WTC11 (cell line): ENCODE results near the gene ABCA5. TPM values are rescaled to one million over a fixed set of nuclear protein-coding genes. Genes with fewer than 3 reads are reported as not detected.

Source experiments
- ATAC-seq: fragments of 200-7000 bp; cut with Tn5 transposase; 2 replicates; pipeline ENCODE4 v1.10.0; 2021; ENCODE audit warnings: mild to moderate bottlenecking, moderate library complexity
- CTCF ChIA-PET: fragments of 300-600 bp; sonication (Branson Sonifier 250); formaldehyde crosslinking; loops from one replicate; lab custom pipeline; 2021; ENCODE audit warnings: antibody characterized with exemption; lab: Charles Lee
- POLR2A ChIA-PET: fragments of 350-600 bp; sonication (Branson Sonifier 250); formaldehyde crosslinking; loops from one replicate; lab custom pipeline; 2021; ENCODE audit warnings: antibody characterized with exemption; lab: Charles Lee
- DNase-seq: peaks from one replicate; pipeline ENCODE4 v3.0.0; 2021; ENCODE audit warnings: low spot score
- H3K27ac Mint-ChIP-seq: 2 replicates; pipeline ENCODE4 v1.8.0; 2021; ENCODE audit warnings: mixed read lengths
- H3K27me3 Mint-ChIP-seq: 2 replicates; pipeline ENCODE4 v1.8.0; 2021; ENCODE audit warnings: low read depth, mild to moderate bottlenecking, moderate library complexity, mixed read lengths
- H3K36me3 Mint-ChIP-seq: 2 replicates; pipeline ENCODE4 v1.8.0; 2021; ENCODE audit warnings: mixed read lengths
- H3K4me1 Mint-ChIP-seq: 2 replicates; pipeline ENCODE4 v1.8.0; 2022; ENCODE audit warnings: mixed read lengths
- H3K4me3 Mint-ChIP-seq: 2 replicates; pipeline ENCODE4 v1.8.0; 2021; ENCODE audit warnings: mild to moderate bottlenecking, moderate library complexity, mixed read lengths
- H3K9me3 Mint-ChIP-seq: 2 replicates; pipeline ENCODE4 v1.8.0; 2021; ENCODE audit warnings: mixed read lengths
- AR ChIP-seq: fragments of 250-450 bp; sonication (Bioruptor Pico); IDR thresholded peaks from 2 replicates; pipeline ENCODE4 v1.9.0; 2021; ENCODE audit warnings: mild to moderate bottlenecking
- ATF1 ChIP-seq: sonication (generic); formaldehyde crosslinking; IDR thresholded peaks from 2 replicates; pipeline ENCODE4 v1.8.1; 2023; ENCODE audit warnings: mild to moderate bottlenecking, moderate library complexity, missing genetic modification reagents
- ESRRA ChIP-seq: sonication (generic); formaldehyde crosslinking; IDR thresholded peaks from 2 replicates; pipeline ENCODE4 v1.8.1; 2022; ENCODE audit warnings: mild to moderate bottlenecking, missing genetic modification reagents, borderline replicate concordance
- FOXJ3 ChIP-seq: sonication (generic); formaldehyde crosslinking; IDR thresholded peaks from 2 replicates; pipeline ENCODE4 v1.9.0; 2021; ENCODE audit warnings: missing genetic modification reagents, mild to moderate bottlenecking, borderline replicate concordance
- FOXP4 ChIP-seq: sonication (generic); formaldehyde crosslinking; IDR thresholded peaks from 2 replicates; pipeline ENCODE4 v1.8.0; 2022; ENCODE audit warnings: mild to moderate bottlenecking, missing genetic modification reagents
- GABPB1 ChIP-seq: sonication (generic); formaldehyde crosslinking; IDR thresholded peaks from 2 replicates; pipeline ENCODE4 v1.8.1; 2023; ENCODE audit warnings: mild to moderate bottlenecking, missing genetic modification reagents
- IRF1 ChIP-seq: sonication (generic); formaldehyde crosslinking; IDR thresholded peaks from 2 replicates; pipeline ENCODE4 v1.8.0; 2023; ENCODE audit warnings: missing genetic modification reagents
- JUN ChIP-seq: sonication (generic); formaldehyde crosslinking; IDR thresholded peaks from 2 replicates; pipeline ENCODE4 v1.8.0; 2023; ENCODE audit warnings: mild to moderate bottlenecking, missing genetic modification reagents
- KAT7 ChIP-seq: sonication (generic); formaldehyde crosslinking; IDR thresholded peaks from 2 replicates; pipeline ENCODE4 v1.8.1; 2023; ENCODE audit warnings: missing genetic modification reagents, mild to moderate bottlenecking, borderline replicate concordance
- MAX ChIP-seq: sonication (generic); formaldehyde crosslinking; IDR thresholded peaks from 2 replicates; pipeline ENCODE4 v1.8.0; 2022; ENCODE audit warnings: mild to moderate bottlenecking, missing genetic modification reagents
- MYBL2 ChIP-seq: sonication (generic); formaldehyde crosslinking; IDR thresholded peaks from 2 replicates; pipeline ENCODE4 v1.8.1; 2023; ENCODE audit warnings: mild to moderate bottlenecking, moderate library complexity, missing genetic modification reagents
- NFATC4 ChIP-seq: fragments of 250-450 bp; sonication (Bioruptor Pico); IDR thresholded peaks from 2 replicates; pipeline ENCODE4 v1.9.0; 2021; ENCODE audit warnings: mild to moderate bottlenecking
- PRRX2 ChIP-seq: fragments of 250-450 bp; sonication (Bioruptor Pico); IDR thresholded peaks from 2 replicates; pipeline ENCODE4 v1.8.0; 2021; ENCODE audit warnings: mild to moderate bottlenecking
- RORB ChIP-seq: fragments of 250-450 bp; sonication (Bioruptor Pico); IDR thresholded peaks from 2 replicates; pipeline ENCODE4 v1.9.0; 2021; ENCODE audit warnings: mild to moderate bottlenecking
- SMAD3 ChIP-seq: sonication (generic); formaldehyde crosslinking; IDR thresholded peaks from 2 replicates; pipeline ENCODE4 v1.8.0; 2022; ENCODE audit warnings: missing genetic modification reagents, mild to moderate bottlenecking, borderline replicate concordance
- SP1 ChIP-seq: sonication (generic); formaldehyde crosslinking; conservative IDR thresholded peaks from 2 replicates; pipeline ENCODE4 v1.8.1; 2022; ENCODE audit warnings: missing genetic modification reagents
- TEAD4 ChIP-seq: sonication (generic); formaldehyde crosslinking; IDR thresholded peaks from 2 replicates; pipeline ENCODE4 v1.8.0; 2022; ENCODE audit warnings: mild to moderate bottlenecking, missing genetic modification reagents
- ZBTB43 ChIP-seq: sonication (generic); formaldehyde crosslinking; IDR thresholded peaks from 2 replicates; pipeline ENCODE4 v1.8.1; 2023; ENCODE audit warnings: mild to moderate bottlenecking, missing genetic modification reagents
- ZNF138 ChIP-seq: sonication (generic); formaldehyde crosslinking; conservative IDR thresholded peaks from 2 replicates; pipeline ENCODE4 v1.8.1; 2022; ENCODE audit warnings: mild to moderate bottlenecking, moderate library complexity, missing genetic modification reagents
- ZNF219 ChIP-seq: sonication (generic); formaldehyde crosslinking; IDR thresholded peaks from 2 replicates; pipeline ENCODE4 v1.8.0; 2023; ENCODE audit warnings: missing genetic modification reagents, mild to moderate bottlenecking, borderline replicate concordance
- ZNF425 ChIP-seq: fragments of 250-450 bp; sonication (Bioruptor Pico); conservative IDR thresholded peaks from 2 replicates; pipeline ENCODE4 v1.9.0; 2021; ENCODE audit warnings: mild to moderate bottlenecking
- ZNF671 ChIP-seq: fragments of 250-450 bp; sonication (Bioruptor Pico); IDR thresholded peaks from 2 replicates; pipeline ENCODE4 v1.8.0; 2021; ENCODE audit warnings: mild to moderate bottlenecking
- total RNA-seq: library from RNA; stranded (reverse); gene quantifications from 3 replicates; pipeline ENCODE4 v1.2.3, GENCODE V29; 2021

The ABCA5 gene
- total RNA-seq, 1 experiment from 2014 or later = 1.8 TPM

GRCh38 chr17:69265873-69266272 is 61.1 kb downstream of the ABCA5 start (continued):
- TF ChIP-seq ZNF425 (no peak), IRF1 (CRISPR knock-in tag) (no peak), ZNF138 (CRISPR knock-in tag) (no peak), MYBL2 (CRISPR knock-in tag) (no peak), ZNF219 (CRISPR knock-in tag) (no peak)
- TF ChIP-seq, all 79 proteins: peak for 0

GRCh38 chr17:69254187-69254586 is 72.7 kb downstream of the ABCA5 start:
- H3K36me3 Mint-ChIP-seq = no peaks in the 10 kb centered on the region
- no peaks in the 10 kb centered on the region for H3K9me3 Mint-ChIP-seq
- H3K4me3 Mint-ChIP-seq = no peak overlapping the region
- no peak overlapping the region for H3K27ac Mint-ChIP-seq
- CTCF ChIA-PET = no interaction called here
- H3K4me1 Mint-ChIP-seq = no peaks in the 10 kb centered on the region
- TF ChIP-seq ESRRA (no peak), FOXJ3 (CRISPR knock-in tag) (no peak), RORB (CRISPR knock-in tag) (no peak), ZNF425 (no peak), JUN (CRISPR knock-in tag) (no peak), ZNF671 (CRISPR knock-in tag) (no peak)
- TF ChIP-seq, all 79 proteins: peak for 0
- no peaks in the 10 kb centered on the region for H3K27me3 Mint-ChIP-seq
- ATAC-seq (no peak), DNase-seq (no peak)
- POLR2A ChIA-PET = no interaction called here

- POLR2A ChIA-PET = no interaction called here
- TF ChIP-seq FOXP4 (CRISPR knock-in tag) = no peak
- TF ChIP-seq ZNF138 (CRISPR knock-in tag) = no peak
- no peak for TF ChIP-seq TEAD4 (CRISPR knock-in tag)
- TF ChIP-seq SP1 = no peak
- no peak for TF ChIP-seq KAT7 (CRISPR knock-in tag)
- TF ChIP-seq PRRX2 (CRISPR knock-in tag) = no peak
- no peak for TF ChIP-seq ATF1
- TF ChIP-seq AR (CRISPR knock-in tag) = no peak
- no peak for TF ChIP-seq MAX (CRISPR knock-in tag)
- TF ChIP-seq GABPB1 = no peak
- no peak for TF ChIP-seq NFATC4 (CRISPR knock-in tag)
- no peak for TF ChIP-seq ZBTB43
- TF ChIP-seq SMAD3 (CRISPR knock-in tag) = no peak
These were observed 76.3 kb downstream of the ABCA5 start for GRCh38 chr17:69250641-69251040.

More at GRCh38 chr17:69250641-69251040, 76.3 kb downstream of the ABCA5 start:
- Mint-ChIP-seq H3K4me1 (no peaks in the 10 kb centered on the region), H3K27ac (no peak overlapping the region), H3K4me3 (no peak overlapping the region), H3K27me3 (no peaks in the 10 kb centered on the region), H3K9me3 (no peaks in the 10 kb centered on the region), H3K36me3 (no peaks in the 10 kb centered on the region)
- DNase-seq (no peak), ATAC-seq (no peak)
- CTCF ChIA-PET = no interaction called here
